Peyer's patch (tissue), 4 donors: Measurements from ENCODE around the gene FHOD3. TPM values are rescaled to one million over a fixed set of nuclear protein-coding genes. Genes with fewer than 3 reads are reported as not detected.

Source experiments
- DNase-seq, 3 donors: peaks; one replicate each; pipeline ENCODE4 v3.0.0-alpha.2; 2017 to 2019
- H3K27ac ChIP-seq, 4 donors: fragments of 200-600 bp; sonication (generic); one replicate each; pipeline ENCODE4 v1.5.1; 2016 to 2019
- H3K27me3 ChIP-seq, 2 donors: fragments of 200-600 bp; sonication (generic); one replicate each; pipeline ENCODE4 v1.5.1; 2019
- H3K36me3 ChIP-seq, 3 donors: fragments of 200-600 bp; sonication (generic); one replicate each; pipeline ENCODE4 v1.5.1; 2016 to 2019
- H3K4me1 ChIP-seq, 4 donors: fragments of 200-600 bp; sonication (generic); one replicate each; pipeline ENCODE4 v1.5.1; 2016 to 2019
- H3K4me3 ChIP-seq, 4 donors: fragments of 200-600 bp; sonication (generic); 1 replicate in 3 of 4; 2 replicates in 1 of 4; pipeline ENCODE4 v1.5.1; 2016 to 2019; ENCODE audit warnings: mild to moderate bottlenecking in 1 of 4
- H3K9me3 ChIP-seq, 4 donors: fragments of 200-600 bp; sonication (generic); one replicate each; pipeline ENCODE4 v1.5.1; 2016 to 2019; ENCODE audit warnings: mild to moderate bottlenecking in 1 of 4
- POLR2A ChIP-seq, 2 donors: fragments of 450-650 bp; IDR thresholded peaks; one replicate each; pipeline ENCODE4 v1.5.1; 2017; ENCODE audit warnings: antibody characterized with exemption in 2 of 2, mild to moderate bottlenecking in 2 of 2, moderate library complexity in 2 of 2
- total RNA-seq, 4 donors: library from RNA; depleted of rRNA; stranded (reverse); fragments of >200 nt; gene quantifications; one replicate each; pipeline ENCODE4 v1.1.0, GENCODE V29; 2016
- TF ChIP-seq, protein P1 (sequence below), 6 experiments: fragments of 450-650 bp in 4 of 6; fragments of 200-600 bp in 2 of 6; sonication (generic) in 1 of 6; IDR thresholded peaks; one replicate each; pipeline ENCODE4 v1.5.1; 2017 to 2019; ENCODE audit warnings: antibody characterized with exemption in 6 of 6, mild to moderate bottlenecking in 3 of 6, moderate library complexity in 1 of 6

The FHOD3 gene
- total RNA-seq, 4 donors from 2014 or later: 0.53 to 10.7 (median 4.6) TPM

- TF ChIP-seq, protein P1, sequence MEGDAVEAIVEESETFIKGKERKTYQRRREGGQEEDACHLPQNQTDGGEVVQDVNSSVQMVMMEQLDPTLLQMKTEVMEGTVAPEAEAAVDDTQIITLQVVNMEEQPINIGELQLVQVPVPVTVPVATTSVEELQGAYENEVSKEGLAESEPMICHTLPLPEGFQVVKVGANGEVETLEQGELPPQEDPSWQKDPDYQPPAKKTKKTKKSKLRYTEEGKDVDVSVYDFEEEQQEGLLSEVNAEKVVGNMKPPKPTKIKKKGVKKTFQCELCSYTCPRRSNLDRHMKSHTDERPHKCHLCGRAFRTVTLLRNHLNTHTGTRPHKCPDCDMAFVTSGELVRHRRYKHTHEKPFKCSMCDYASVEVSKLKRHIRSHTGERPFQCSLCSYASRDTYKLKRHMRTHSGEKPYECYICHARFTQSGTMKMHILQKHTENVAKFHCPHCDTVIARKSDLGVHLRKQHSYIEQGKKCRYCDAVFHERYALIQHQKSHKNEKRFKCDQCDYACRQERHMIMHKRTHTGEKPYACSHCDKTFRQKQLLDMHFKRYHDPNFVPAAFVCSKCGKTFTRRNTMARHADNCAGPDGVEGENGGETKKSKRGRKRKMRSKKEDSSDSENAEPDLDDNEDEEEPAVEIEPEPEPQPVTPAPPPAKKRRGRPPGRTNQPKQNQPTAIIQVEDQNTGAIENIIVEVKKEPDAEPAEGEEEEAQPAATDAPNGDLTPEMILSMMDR (IDR thresholded peaks at IDR 0.05): no peak
- TF ChIP-seq POLR2A (IDR thresholded peaks at IDR 0.05): no peak
- Histone ChIP-seq H3K36me3 (no peaks in the 10 kb centered on the region), H3K4me3 (no peak overlapping the region), H3K27me3 (no peaks in the 10 kb centered on the region), H3K27ac (no peak overlapping the region), H3K9me3 (no peaks in the 10 kb centered on the region), H3K4me1 (no peaks in the 10 kb centered on the region)
- no peak for DNase-seq
These were observed 123.3 kb downstream of the FHOD3 start for GRCh38 chr18:36420826-36421225.

DNA sequence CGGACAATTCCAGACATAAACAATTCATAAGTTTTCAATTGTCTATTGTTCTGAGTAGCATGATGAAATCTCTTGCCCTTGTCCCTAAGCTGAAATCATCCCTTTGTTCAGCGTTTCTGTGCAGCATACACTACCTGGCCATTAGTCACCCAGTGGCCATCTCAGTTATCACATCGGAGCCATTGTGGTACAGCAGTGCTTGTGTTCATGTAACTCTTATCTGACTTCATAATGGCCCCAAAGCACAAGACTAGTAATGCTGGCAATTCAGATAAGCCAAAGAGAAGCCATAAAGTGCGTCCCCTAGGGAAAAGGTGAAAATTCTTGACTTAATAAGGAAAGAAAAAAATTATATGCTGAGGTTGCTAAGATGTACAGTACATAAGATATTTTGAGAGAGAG, 127.2 kb downstream of the FHOD3 start:
- DNase-seq: no peak
- no peak for TF ChIP-seq POLR2A (IDR thresholded peaks at IDR 0.05)
- TF ChIP-seq, protein P1 (IDR thresholded peaks at IDR 0.05): no peak
- H3K4me1 ChIP-seq: no peaks in the 10 kb centered on the region
- H3K4me3 ChIP-seq: no peak overlapping the region
- no peaks in the 10 kb centered on the region for H3K9me3 ChIP-seq
- no peak overlapping the region for H3K27ac ChIP-seq
- H3K36me3 ChIP-seq: no peaks in the 10 kb centered on the region
- H3K27me3 ChIP-seq: no peaks in the 10 kb centered on the region

- H3K27ac ChIP-seq: no peak overlapping the region
- no peaks in the 10 kb centered on the region for H3K36me3 ChIP-seq
- no peaks in the 10 kb centered on the region for H3K4me1 ChIP-seq
- TF ChIP-seq POLR2A (IDR thresholded peaks at IDR 0.05): no peak
- TF ChIP-seq, protein P1 (IDR thresholded peaks at IDR 0.05): no peak
- no peaks in the 10 kb centered on the region for H3K27me3 ChIP-seq
- DNase-seq: no peak
- no peak overlapping the region for H3K4me3 ChIP-seq
- H3K9me3 ChIP-seq: no peaks in the 10 kb centered on the region
These were observed 129.9 kb downstream of the FHOD3 start for GRCh38 chr18:36427369-36427768.

DNA sequence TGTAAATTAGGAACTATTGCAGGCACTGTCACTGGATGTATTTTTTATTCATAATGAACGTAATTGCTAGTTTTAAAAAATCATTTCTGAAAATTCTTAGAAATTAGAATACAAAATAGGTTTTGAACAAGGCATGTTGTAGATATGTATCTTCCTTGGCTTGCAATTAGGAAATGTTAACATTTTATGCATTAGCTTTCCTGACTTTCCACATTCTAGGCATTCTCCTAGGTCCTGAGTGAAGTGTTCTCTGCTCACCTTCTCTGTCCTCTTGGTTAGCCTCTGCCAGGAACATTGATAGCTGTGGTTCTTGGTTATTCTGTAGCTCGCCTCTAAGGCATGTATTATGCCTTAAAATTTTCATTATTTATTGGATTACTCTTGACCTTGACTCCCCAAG, 130.3 kb downstream of the FHOD3 start:
- DNase-seq: no peak
- Histone ChIP-seq H3K27ac (no peak overlapping the region), H3K9me3 (no peaks in the 10 kb centered on the region), H3K4me3 (no peak overlapping the region), H3K36me3 (no peaks in the 10 kb centered on the region), H3K27me3 (no peaks in the 10 kb centered on the region), H3K4me1 (no peaks in the 10 kb centered on the region)
- no peak for TF ChIP-seq POLR2A (IDR thresholded peaks at IDR 0.05)
- TF ChIP-seq, protein P1 (IDR thresholded peaks at IDR 0.05): no peak

DNA sequence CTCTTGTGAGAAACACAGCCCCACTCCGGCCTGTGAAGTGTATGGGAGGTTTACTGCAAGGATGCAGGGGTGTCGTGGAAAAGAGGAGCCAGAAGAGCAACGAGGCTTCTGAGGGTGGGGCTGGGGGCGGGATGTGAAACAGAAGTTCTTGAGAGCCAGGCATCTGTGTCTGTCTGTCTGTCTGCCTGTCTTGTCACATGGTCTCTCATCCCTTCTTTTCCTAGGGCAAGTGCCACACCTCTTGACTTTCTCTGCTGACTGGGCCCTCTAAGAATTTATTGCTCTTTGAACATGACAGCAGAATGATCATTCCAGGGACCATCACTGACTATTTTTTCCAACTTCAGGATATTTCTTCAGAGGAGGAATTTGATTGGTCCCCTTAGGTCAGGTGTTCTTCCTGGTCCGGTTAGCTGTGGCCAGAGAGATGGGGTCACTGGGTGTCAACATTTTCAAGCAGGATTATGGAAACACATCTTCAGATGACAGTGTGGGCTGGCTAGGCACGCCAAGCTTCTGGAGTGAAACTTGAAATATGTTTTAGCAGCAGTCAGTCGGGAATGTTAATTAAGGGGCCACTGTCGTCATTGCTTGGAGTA, 131.0 kb downstream of the FHOD3 start:
- H3K27ac ChIP-seq: no peak overlapping the region
- DNase-seq: no peak
- no peaks in the 10 kb centered on the region for H3K36me3 ChIP-seq
- H3K9me3 ChIP-seq: no peaks in the 10 kb centered on the region
- H3K27me3 ChIP-seq: no peaks in the 10 kb centered on the region
- H3K4me3 ChIP-seq: no peak overlapping the region
- H3K4me1 ChIP-seq: no peaks in the 10 kb centered on the region
- TF ChIP-seq, protein P1 (IDR thresholded peaks at IDR 0.05): no peak
- TF ChIP-seq POLR2A (IDR thresholded peaks at IDR 0.05): no peak
